GM13977 (cell line): Measurements from ENCODE around the gene MMP12.

ENCODE experiments used
- DNase-seq: peaks from one replicate; pipeline ENCODE4 v3.0.0; 2012; ENCODE audit warnings: low spot score
- in situ Hi-C: fragments of 300-500 bp; cut with MboI; formaldehyde crosslinking; loops from one replicate; pipeline ENCODE4 v1.12.0; 2022; ENCODE audit warnings: low sequenced_read_pairs, low pct_unique_long_range_greater_than_20kb, mixed read lengths, inconsistent platforms; ENCODE audit not compliant: unreplicated experiment
- TF ChIP-seq, protein P1 (sequence below): IDR thresholded peaks from 2 replicates; pipeline ENCODE4 v1.5.1; 2012; ENCODE audit warnings: mild to moderate bottlenecking, control low read depth; ENCODE audit not compliant: insufficient read depth; ENCODE audit errors: extremely low read depth, missing control alignments

MMP12 gene

DNA sequence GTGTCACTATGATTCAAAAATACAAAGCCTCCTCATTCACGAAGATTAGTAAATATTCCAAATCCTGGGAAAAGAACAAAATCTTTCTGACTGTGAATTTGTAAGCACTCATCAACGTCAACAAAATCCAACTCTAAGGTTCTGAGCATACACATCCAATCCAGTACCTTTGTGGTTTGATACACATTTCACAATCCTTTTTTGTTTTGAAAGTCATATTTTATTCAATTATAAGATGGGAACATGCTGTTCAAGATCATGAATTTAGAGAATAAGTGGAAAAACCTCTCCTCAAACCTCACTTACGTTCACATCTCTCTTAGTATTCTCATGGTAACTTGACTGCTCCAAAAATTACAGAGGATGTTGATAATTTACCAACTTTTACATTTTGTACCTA is 21.7 kb downstream of the MMP12 start:
- TF ChIP-seq, protein P1, sequence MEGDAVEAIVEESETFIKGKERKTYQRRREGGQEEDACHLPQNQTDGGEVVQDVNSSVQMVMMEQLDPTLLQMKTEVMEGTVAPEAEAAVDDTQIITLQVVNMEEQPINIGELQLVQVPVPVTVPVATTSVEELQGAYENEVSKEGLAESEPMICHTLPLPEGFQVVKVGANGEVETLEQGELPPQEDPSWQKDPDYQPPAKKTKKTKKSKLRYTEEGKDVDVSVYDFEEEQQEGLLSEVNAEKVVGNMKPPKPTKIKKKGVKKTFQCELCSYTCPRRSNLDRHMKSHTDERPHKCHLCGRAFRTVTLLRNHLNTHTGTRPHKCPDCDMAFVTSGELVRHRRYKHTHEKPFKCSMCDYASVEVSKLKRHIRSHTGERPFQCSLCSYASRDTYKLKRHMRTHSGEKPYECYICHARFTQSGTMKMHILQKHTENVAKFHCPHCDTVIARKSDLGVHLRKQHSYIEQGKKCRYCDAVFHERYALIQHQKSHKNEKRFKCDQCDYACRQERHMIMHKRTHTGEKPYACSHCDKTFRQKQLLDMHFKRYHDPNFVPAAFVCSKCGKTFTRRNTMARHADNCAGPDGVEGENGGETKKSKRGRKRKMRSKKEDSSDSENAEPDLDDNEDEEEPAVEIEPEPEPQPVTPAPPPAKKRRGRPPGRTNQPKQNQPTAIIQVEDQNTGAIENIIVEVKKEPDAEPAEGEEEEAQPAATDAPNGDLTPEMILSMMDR, result no peak
- no peak for DNase-seq
- in situ Hi-C loops, result no loop called here

DNA sequence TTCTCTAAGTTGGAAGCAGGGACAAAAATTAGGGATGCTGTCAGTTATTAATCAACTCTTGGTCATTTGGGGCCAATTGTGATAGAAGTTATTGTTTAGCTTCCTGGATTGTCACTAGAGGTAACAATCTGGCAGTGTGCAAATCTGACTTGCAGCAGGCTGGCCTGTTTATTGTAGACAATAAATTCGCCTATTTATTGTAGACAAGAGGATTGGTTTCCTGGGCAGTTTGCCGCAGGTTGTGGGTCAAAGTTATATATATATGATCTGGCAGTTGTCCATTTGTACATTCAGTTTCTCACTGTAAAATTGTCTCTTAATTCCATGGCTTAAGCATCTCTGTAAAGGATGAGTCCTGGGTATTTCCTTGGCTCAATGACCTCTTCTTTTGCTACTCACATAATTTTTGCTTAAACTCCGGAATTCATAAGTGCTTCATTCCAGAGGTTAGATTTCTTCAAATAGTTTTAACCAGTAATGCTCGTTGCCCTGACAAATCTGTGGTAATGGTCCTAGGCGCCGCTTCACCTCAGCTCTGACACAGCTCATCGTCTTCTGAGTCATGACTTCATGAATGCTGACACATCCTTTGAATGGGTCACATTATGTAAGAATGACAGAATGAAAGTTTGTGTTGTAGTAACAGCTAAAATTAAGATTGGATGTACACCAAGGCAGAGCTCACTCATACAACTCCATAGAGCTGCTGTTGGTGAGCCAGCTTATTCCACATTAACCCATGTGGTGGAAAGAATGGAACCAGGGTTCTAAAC is 23.6 kb downstream of the MMP12 start:
- in situ Hi-C loops, result no loop called here
- DNase-seq, result no peak
- TF ChIP-seq, protein P1, result no peak

DNA sequence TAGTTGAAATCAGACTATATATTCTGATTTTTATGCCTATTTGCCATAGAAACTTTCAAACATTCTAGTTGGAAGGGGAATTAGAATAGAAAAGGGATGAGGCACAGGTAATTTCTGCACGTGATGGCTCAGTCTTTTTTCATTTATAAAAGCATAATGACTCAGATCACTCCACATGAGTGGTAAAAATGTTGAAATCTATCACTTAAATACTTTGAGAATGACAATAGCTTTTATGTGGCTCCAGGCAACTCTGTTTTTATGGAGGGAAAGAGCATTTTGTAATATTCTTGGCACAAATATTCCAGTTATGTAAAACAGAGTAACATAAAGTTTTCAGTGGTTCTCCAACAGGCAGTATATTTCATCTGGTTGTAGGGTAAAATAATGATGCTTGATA is 25.5 kb downstream of the MMP12 start:
- DNase-seq, result no peak
- in situ Hi-C loops, result no loop called here

DNA sequence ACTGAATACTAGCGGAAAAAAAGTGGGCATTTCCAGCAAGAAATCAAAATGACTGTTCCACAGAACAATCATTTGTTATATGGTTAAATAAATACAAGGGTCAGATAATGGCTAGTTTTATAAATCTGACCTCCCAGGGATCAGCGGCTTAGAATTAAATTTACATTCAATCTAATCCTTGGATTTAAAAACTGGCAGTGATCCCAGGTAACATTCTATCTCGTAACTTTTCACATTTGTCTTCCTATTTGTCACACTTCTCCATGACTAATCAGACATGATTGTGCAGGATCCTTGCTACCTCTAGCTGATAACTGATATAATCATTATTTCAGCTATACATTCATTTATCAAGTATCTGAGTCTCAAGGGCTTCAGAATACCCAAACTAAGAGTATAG is 28.5 kb downstream of the MMP12 start:
- in situ Hi-C loops, result no loop called here
- no peak for DNase-seq
- TF ChIP-seq, protein P1, result no peak

More for the DNA sequence above, 25.5 kb downstream of the MMP12 start:
- TF ChIP-seq, protein P1, result no peak

DNA sequence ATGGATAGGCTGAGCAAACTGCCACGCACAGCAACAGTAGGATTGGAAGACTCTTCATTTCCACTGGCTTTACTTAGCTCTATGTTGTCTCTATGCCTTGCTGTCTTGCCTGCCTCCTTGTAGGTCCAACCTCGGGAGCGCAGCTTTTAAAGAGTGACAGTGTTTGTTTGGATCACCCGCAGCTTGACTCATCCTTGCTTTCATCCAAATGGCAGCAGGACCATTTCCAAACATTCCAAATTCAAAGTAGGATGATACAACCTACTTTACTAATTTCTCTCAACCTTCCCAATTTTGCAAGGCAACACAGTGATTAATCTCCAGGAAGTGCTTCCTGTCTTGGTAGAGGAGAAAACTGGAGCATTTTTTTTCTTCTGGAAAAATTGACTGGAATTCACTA is 31.3 kb downstream of the MMP12 start, which contains the start of gene MMP3:
Gene MMP3 (minus strand): TSS at position 121 of the 400 bp plus-strand sequence. CDS start 63 bp downstream, at position 58.
- in situ Hi-C loops, result no loop called here
- no peak for DNase-seq
- TF ChIP-seq, protein P1, result no peak

DNA sequence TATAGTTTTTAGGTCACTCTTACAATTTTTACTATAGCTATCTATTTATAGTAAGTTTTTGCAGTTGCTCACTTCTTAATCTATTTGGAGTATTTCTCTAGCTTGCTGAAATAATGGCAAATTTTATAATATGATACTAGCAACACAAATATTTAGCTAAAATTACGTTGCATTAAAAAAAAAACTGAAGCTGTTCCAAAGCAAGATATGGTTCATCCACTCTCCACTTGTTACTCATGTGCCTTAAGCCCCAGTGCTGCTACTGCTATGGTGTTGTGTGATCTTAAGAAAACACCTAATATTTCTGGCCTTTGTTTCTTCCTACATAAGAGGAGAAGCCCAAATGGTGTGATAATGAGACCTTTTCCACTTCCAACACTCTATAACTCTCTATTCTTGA is 31.9 kb downstream of the MMP12 start:
- TF ChIP-seq, protein P1, result no peak
- in situ Hi-C loops, result no loop called here
- DNase-seq, result no peak
